Left lung (tissue), 10 donors: ENCODE results near the gene COPZ1. TPM values are rescaled to one million over a fixed set of nuclear protein-coding genes. Genes with fewer than 3 reads are reported as not detected.

Experiments
- ATAC-seq: fragments of 200-7000 bp; cut with Tn5 transposase; one replicate; pipeline ENCODE4 v1.9.1; 2020; ENCODE audit warnings: moderate library complexity
- DNase-seq, 4 donors: peaks; one replicate each; pipeline ENCODE4 v3.0.0-alpha.2; 2013 to 2020
- H3K27ac ChIP-seq, 2 donors: fragments of 200-600 bp; sonication (generic) in 1 of 2; one replicate each; pipeline versions ENCODE4 v1.5.0 to v1.8.0; 2020 to 2021
- H3K27me3 ChIP-seq, 2 donors: fragments of 200-600 bp; sonication (generic) in 1 of 2; one replicate each; pipeline versions ENCODE4 v1.5.0 to v1.8.0; 2020 to 2021
- H3K36me3 ChIP-seq, 2 donors: fragments of 200-600 bp; sonication (generic) in 1 of 2; one replicate each; pipeline versions ENCODE4 v1.5.0 to v1.8.0; 2020 to 2021
- H3K4me1 ChIP-seq, 2 donors: fragments of 200-600 bp; one replicate each; pipeline ENCODE4 v1.8.0; 2021
- H3K4me3 ChIP-seq, 2 donors: fragments of 200-600 bp; sonication (generic) in 1 of 2; one replicate each; pipeline versions ENCODE4 v1.5.0 to v1.8.0; 2020 to 2021; ENCODE audit warnings: mild to moderate bottlenecking in 1 of 2
- H3K9me3 ChIP-seq, 2 donors: fragments of 200-600 bp; sonication (generic) in 1 of 2; one replicate each; pipeline versions ENCODE4 v1.5.0 to v1.8.0; 2020 to 2021
- intact Hi-C, 2 donors: fragments of 100-400 bp; cut with DNase I; formaldehyde crosslinking; loops; one replicate each; pipeline versions ENCODE4 v1.11.2 to v1.14.2; 2022
- polyA plus RNA-seq, 6 donors: library from polyadenylated mRNA; unstranded; fragments of 120-200 nt; gene quantifications; one replicate each; pipeline ENCODE4 v1.2.1, GENCODE V29; 2013; ENCODE audit not compliant: insufficient read length in 6 of 6
- total RNA-seq, 2 donors: library from RNA; stranded (reverse); fragmentation: NEBNext Ultra II Directional; extraction: Animal tissue kit (Norgen Biotek cat#: 25700); gene quantifications; one replicate each; pipeline ENCODE4 v1.2.1, GENCODE V29; 2021
- TF ChIP-seq, protein P1 (sequence below), 2 donors: fragments of 200-600 bp; sonication (generic) in 1 of 2; IDR thresholded peaks; one replicate each; pipeline versions ENCODE4 v1.5.0 to v1.8.0; 2021; ENCODE audit warnings: antibody characterized with exemption in 2 of 2
- donor health status: DM: no; HTN: yes; CAD: no.
- donor health status: DM: no; HTN: no; CAD: no.

Gene COPZ1
- total and polyA plus RNA-seq, 8 donors = 157 to 232 (median 211) TPM

GRCh38 chr12:54337280-54337842, 12.4 kb downstream of the COPZ1 start:
- TF ChIP-seq, protein P1, sequence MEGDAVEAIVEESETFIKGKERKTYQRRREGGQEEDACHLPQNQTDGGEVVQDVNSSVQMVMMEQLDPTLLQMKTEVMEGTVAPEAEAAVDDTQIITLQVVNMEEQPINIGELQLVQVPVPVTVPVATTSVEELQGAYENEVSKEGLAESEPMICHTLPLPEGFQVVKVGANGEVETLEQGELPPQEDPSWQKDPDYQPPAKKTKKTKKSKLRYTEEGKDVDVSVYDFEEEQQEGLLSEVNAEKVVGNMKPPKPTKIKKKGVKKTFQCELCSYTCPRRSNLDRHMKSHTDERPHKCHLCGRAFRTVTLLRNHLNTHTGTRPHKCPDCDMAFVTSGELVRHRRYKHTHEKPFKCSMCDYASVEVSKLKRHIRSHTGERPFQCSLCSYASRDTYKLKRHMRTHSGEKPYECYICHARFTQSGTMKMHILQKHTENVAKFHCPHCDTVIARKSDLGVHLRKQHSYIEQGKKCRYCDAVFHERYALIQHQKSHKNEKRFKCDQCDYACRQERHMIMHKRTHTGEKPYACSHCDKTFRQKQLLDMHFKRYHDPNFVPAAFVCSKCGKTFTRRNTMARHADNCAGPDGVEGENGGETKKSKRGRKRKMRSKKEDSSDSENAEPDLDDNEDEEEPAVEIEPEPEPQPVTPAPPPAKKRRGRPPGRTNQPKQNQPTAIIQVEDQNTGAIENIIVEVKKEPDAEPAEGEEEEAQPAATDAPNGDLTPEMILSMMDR (IDR thresholded peaks at IDR 0.05) = no peak
- intact Hi-C loops = no loop called here
- Histone ChIP-seq H3K4me3 (no peak overlapping the region), H3K27me3 (no peaks in the 10 kb centered on the region), H3K36me3 (peaks cover 6 to 23% of the 10 kb centered on the region in 2 donors), H3K4me1 (peaks cover 27 to 63% of the 10 kb centered on the region in 2 donors), H3K9me3 (no peaks in the 10 kb centered on the region), H3K27ac (peak overlapping the region; percentile 38 to 56)
- DNase-seq (peak in 2 of 4 donors; percentile 47 to 79), ATAC-seq (peak; percentile 77)

GRCh38 chr12:54337854-54338650, 13.1 kb downstream of the COPZ1 start:
- no peak for DNase-seq
- Histone ChIP-seq H3K4me1 (peaks cover 27 to 56% of the 10 kb centered on the region in 2 donors), H3K27ac (peak overlapping the region; percentile 38 to 56), H3K36me3 (peaks cover 6 to 30% of the 10 kb centered on the region in 2 donors), H3K9me3 (no peaks in the 10 kb centered on the region), H3K27me3 (no peaks in the 10 kb centered on the region), H3K4me3 (no peak overlapping the region)
- peak; percentile 60 for ATAC-seq
- intact Hi-C loops = no loop called here
- TF ChIP-seq, protein P1 (IDR thresholded peaks at IDR 0.05) = no peak

DNA sequence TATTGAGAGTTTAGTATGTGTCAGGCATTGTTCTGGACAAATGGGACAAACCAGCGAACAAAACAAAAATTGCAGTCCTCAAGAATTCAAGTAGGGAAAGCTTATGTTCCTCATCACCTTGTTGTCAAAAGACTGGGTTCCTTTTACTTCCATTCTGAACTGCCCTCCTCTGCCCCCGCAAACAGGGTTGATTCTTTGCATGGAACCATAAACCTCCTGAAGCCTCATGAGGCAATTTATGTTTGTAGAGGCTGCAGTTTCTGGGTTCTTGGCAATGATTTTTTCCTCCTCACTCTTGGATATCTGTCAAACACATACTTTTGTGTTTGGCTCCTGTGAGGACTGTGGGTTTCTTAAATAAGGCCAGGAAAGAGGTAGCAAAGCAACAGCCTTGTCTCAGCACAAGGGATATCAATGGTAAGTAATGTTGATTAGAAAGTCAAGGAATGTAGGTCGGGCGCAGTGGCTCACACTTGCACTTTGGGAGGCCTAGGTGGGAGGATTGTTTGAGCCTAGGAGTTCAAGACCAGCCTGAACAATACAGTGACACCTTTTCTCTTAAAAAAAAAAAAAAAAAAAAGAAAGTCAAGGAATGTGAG, 13.9 kb downstream of the COPZ1 start:
- Histone ChIP-seq H3K27me3 (no peaks in the 10 kb centered on the region), H3K4me1 (peaks cover 27 to 56% of the 10 kb centered on the region in 2 donors), H3K9me3 (no peaks in the 10 kb centered on the region), H3K4me3 (no peak overlapping the region), H3K36me3 (peaks cover 6 to 37% of the 10 kb centered on the region in 2 donors), H3K27ac (no peak overlapping the region)
- TF ChIP-seq, protein P1 (IDR thresholded peaks at IDR 0.05) = no peak
- intact Hi-C loops = no loop called here
- ATAC-seq (no peak), DNase-seq (no peak)

- no peaks in the 10 kb centered on the region for H3K27me3 ChIP-seq
- ATAC-seq (no peak), DNase-seq (no peak)
- no peaks in the 10 kb centered on the region for H3K9me3 ChIP-seq
- H3K36me3 ChIP-seq = peaks cover 11 to 58% of the 10 kb centered on the region in 2 donors
- intact Hi-C loops = no loop called here
- H3K27ac ChIP-seq = no peak overlapping the region
- H3K4me1 ChIP-seq = peaks cover 23 to 38% of the 10 kb centered on the region in 2 donors
- TF ChIP-seq, protein P1 (IDR thresholded peaks at IDR 0.05) = no peak
- no peak overlapping the region for H3K4me3 ChIP-seq
Measured at GRCh38 chr12:54340846-54341245, 15.9 kb downstream of the COPZ1 start.
